Measurements from ENCODE around the gene PTPRT.

DNA sequence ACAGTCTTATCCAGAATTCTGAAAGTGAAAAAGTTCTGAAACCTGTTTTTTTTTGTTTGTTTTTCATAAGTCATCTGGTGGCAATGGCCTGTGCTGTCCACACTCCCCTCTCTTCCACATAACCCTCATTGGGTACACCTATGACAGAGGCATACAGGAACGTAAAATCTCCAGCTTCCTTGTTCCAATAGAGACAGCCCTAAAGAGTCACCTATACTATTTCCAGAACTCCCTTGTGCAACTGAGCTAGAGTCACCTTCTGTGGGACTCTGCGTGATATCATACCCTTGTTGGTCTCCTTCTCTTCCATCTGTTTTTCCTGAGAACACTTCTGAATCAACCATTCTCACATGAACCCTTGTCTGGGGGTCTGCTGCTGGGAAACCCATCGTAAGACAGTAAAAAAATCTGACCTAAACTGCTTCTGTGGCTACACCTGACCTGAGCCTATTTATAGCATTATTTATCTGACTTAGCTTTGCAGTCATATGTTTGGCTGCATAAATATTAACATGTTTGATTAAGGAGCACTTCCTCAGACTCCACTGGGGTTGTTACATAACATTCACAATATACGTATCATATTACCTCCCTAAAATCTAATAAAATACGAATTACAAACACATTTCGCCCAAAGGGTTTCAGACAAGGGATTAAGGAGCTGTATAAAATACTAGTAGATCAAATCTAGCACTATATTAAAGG is 151.9 kb downstream of the PTPRT start:
- TF ChIP-seq, protein P1, sequence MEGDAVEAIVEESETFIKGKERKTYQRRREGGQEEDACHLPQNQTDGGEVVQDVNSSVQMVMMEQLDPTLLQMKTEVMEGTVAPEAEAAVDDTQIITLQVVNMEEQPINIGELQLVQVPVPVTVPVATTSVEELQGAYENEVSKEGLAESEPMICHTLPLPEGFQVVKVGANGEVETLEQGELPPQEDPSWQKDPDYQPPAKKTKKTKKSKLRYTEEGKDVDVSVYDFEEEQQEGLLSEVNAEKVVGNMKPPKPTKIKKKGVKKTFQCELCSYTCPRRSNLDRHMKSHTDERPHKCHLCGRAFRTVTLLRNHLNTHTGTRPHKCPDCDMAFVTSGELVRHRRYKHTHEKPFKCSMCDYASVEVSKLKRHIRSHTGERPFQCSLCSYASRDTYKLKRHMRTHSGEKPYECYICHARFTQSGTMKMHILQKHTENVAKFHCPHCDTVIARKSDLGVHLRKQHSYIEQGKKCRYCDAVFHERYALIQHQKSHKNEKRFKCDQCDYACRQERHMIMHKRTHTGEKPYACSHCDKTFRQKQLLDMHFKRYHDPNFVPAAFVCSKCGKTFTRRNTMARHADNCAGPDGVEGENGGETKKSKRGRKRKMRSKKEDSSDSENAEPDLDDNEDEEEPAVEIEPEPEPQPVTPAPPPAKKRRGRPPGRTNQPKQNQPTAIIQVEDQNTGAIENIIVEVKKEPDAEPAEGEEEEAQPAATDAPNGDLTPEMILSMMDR (IDR thresholded peaks at IDR 0.05) = no peak
- TF ChIP-seq POLR2AphosphoS5 (IDR thresholded peaks at IDR 0.05; ENCODE audit: insufficient read depth in 1 of 2, low read depth in 1 of 2) (no peak), POLR2A (IDR thresholded peaks at IDR 0.05) (no peak)
